ENCODE results near the gene RC3H1. TPM values are rescaled to one million over a fixed set of nuclear protein-coding genes. Genes with fewer than 3 reads are reported as not detected.

RC3H1 gene
- total and polyA plus RNA-seq, 9 of the 15 experiments (the other 6 are each of a cell fraction or from before 2014, with no cell fraction given), result 2.4 to 31.7 (median 12.4) TPM

DNA sequence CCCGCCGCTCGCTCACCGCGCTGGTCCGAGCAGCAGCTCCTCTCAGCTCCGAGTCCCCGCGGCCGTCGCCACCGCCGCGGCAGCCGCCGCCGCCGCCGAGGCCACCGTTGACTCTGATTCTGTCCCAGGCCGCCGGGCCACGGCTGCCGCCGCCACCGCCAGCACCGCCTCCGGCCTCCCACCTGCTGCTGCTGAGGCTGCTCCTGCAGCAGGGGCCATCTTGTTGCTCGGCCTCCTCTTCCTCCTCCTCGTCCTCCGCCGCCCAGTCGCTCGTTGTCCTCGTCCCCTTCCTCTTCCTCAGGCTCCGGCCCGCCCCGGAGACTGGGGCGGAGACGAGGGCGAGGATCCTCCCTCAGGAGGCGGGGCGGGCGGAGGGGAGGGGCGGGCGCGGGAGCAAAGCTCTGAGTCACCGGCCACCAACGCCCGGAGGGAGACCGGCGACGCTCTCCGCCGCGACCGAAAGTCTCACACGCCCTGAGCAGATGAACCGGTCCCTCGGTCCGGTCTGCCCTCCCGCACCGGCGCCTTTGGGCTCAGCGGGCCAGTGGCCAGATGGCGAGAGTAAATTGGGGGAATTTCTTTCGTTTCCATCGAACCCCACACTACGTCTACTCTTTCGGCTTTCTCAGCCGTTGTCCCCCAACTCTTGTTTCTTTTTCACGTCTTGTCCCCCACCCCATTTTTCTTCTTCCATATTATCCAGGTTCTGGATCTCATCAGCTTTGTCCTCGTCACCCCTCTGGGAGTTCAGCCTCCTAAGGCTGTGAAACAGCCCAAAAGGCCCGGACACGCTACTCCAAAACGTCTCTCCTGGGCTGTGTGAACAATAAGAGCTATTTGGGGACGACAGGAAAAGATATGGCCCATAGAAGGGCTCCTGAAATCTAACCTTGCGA lies at the start of gene RC3H1 (continued):
- TF ChIP-seq, protein P1, sequence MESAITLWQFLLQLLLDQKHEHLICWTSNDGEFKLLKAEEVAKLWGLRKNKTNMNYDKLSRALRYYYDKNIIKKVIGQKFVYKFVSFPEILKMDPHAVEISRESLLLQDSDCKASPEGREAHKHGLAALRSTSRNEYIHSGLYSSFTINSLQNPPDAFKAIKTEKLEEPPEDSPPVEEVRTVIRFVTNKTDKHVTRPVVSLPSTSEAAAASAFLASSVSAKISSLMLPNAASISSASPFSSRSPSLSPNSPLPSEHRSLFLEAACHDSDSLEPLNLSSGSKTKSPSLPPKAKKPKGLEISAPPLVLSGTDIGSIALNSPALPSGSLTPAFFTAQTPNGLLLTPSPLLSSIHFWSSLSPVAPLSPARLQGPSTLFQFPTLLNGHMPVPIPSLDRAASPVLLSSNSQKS (CRISPR knock-in tag; IDR thresholded peaks at IDR 0.05), result no peak
- TF ChIP-seq ETV6 (IDR thresholded peaks at IDR 0.05; ENCODE audit: borderline replicate concordance in 1 of 2, low read depth in 2 of 2, low read length in 1 of 2) (no peak), ETV6 (CRISPR knock-in tag; IDR thresholded peaks at IDR 0.05; ENCODE audit: borderline replicate concordance) (no peak), HDGF (IDR thresholded peaks at IDR 0.05) (no peak), PYGO2 (tag; IDR thresholded peaks at IDR 0.05) (peak; percentile 40; the same call in 1 of the 2 replicates), NFE2 (IDR thresholded peaks at IDR 0.05; ENCODE audit: low read depth) (peak; percentile 53; the same call in 1 of the 2 replicates), ZNF232 (CRISPR knock-in tag; IDR thresholded peaks at IDR 0.05) (no peak), ZFP30 (CRISPR knock-in tag; IDR thresholded peaks at IDR 0.05; ENCODE audit: borderline replicate concordance) (no peak), ELF4 (CRISPR knock-in tag; IDR thresholded peaks at IDR 0.05) (0 out of 2 replicates have a peak, but pooled peaks have one; percentile 44), SIX5 (IDR thresholded peaks at IDR 0.05; ENCODE audit: borderline replicate concordance in 1 of 2, insufficient read depth in 1 of 2, low read depth in 1 of 2, low read length in 2 of 2) (no peak), XRCC5 (IDR thresholded peaks at IDR 0.05; ENCODE audit: low read depth, low read length) (no peak), EP400 (IDR thresholded peaks at IDR 0.05) (peak; percentile 64), JUND (IDR thresholded peaks at IDR 0.05; ENCODE audit: borderline replicate concordance, low read depth, low read length) (peak; percentile 94), JUND (tag; IDR thresholded peaks at IDR 0.05; ENCODE audit: borderline replicate concordance, low read depth, low read length) (peak; percentile 84; the same call in 1 of the 3 replicates), HMG20A (CRISPR knock-in tag; conservative IDR thresholded peaks at IDR 0.05) (no peak), FOXA3 (CRISPR knock-in tag; conservative IDR thresholded peaks at IDR 0.05 in 1 of 2, IDR thresholded peaks at IDR 0.05 in 1 of 2) (no peak), LCOR (CRISPR knock-in tag; IDR thresholded peaks at IDR 0.05) (no peak)
- TF ChIP-seq, protein P2, sequence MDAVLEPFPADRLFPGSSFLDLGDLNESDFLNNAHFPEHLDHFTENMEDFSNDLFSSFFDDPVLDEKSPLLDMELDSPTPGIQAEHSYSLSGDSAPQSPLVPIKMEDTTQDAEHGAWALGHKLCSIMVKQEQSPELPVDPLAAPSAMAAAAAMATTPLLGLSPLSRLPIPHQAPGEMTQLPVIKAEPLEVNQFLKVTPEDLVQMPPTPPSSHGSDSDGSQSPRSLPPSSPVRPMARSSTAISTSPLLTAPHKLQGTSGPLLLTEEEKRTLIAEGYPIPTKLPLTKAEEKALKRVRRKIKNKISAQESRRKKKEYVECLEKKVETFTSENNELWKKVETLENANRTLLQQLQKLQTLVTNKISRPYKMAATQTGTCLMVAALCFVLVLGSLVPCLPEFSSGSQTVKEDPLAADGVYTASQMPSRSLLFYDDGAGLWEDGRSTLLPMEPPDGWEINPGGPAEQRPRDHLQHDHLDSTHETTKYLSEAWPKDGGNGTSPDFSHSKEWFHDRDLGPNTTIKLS (IDR thresholded peaks at IDR 0.05; ENCODE audit: borderline replicate concordance, low read depth), result peak; percentile 15; the same call in 1 of the 2 replicates
- TF ChIP-seq, protein P3, sequence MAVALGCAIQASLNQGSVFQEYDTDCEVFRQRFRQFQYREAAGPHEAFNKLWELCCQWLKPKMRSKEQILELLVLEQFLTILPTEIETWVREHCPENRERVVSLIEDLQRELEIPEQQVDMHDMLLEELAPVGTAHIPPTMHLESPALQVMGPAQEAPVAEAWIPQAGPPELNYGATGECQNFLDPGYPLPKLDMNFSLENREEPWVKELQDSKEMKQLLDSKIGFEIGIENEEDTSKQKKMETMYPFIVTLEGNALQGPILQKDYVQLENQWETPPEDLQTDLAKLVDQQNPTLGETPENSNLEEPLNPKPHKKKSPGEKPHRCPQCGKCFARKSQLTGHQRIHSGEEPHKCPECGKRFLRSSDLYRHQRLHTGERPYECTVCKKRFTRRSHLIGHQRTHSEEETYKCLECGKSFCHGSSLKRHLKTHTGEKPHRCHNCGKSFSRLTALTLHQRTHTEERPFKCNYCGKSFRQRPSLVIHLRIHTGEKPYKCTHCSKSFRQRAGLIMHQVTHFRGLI (CRISPR knock-in tag; IDR thresholded peaks at IDR 0.05), result no peak
- TF ChIP-seq, protein P4, sequence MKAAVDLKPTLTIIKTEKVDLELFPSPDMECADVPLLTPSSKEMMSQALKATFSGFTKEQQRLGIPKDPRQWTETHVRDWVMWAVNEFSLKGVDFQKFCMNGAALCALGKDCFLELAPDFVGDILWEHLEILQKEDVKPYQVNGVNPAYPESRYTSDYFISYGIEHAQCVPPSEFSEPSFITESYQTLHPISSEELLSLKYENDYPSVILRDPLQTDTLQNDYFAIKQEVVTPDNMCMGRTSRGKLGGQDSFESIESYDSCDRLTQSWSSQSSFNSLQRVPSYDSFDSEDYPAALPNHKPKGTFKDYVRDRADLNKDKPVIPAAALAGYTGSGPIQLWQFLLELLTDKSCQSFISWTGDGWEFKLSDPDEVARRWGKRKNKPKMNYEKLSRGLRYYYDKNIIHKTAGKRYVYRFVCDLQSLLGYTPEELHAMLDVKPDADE (conservative IDR thresholded peaks at IDR 0.05; ENCODE audit: control insufficient read depth, low read depth, low read length), result 0 out of 2 replicates have a peak, but pooled peaks have one; percentile 68

Data from K562 (cell line).